ENCODE results near the gene FOXC1. TPM values are rescaled to one million over a fixed set of nuclear protein-coding genes. Genes with fewer than 3 reads are reported as not detected.

FOXC1 gene
- total RNA-seq, 1 donor from 2014 or later, result 5.0 TPM

GRCh38 chr6:1611572-1612298 is 2.0 kb downstream of the FOXC1 start:
- peak; percentile 41 for DNase-seq (ENCODE audit: low read depth)

GRCh38 chr6:1612299-1612973 is 2.7 kb downstream of the FOXC1 start:
- DNase-seq (ENCODE audit: low read depth), result no peak

- DNase-seq (ENCODE audit: low read depth), result peak; percentile 16
Observed at GRCh38 chr6:1612974-1613306, 3.2 kb downstream of the FOXC1 start.

GRCh38 chr6:1613346-1613687 is 3.6 kb downstream of the FOXC1 start:
- no peak for DNase-seq (ENCODE audit: low read depth)

- peak; percentile 22 for DNase-seq (ENCODE audit: low read depth)
Observed at GRCh38 chr6:1613688-1614447, 4.2 kb downstream of the FOXC1 start.

GRCh38 chr6:1614448-1615150 is 4.9 kb downstream of the FOXC1 start:
- no peak for DNase-seq (ENCODE audit: low read depth)

- no peak for DNase-seq (ENCODE audit: low read depth)
Observed at GRCh38 chr6:1615151-1615852, 5.6 kb downstream of the FOXC1 start.

- no peak for DNase-seq (ENCODE audit: low read depth)
Observed at GRCh38 chr6:1615853-1616420, 6.2 kb downstream of the FOXC1 start.

- no peak for DNase-seq (ENCODE audit: low read depth)
Observed at GRCh38 chr6:1616701-1617463, 7.2 kb downstream of the FOXC1 start.

GRCh38 chr6:1617466-1618310 is 8.0 kb downstream of the FOXC1 start:
- DNase-seq (ENCODE audit: low read depth), result no peak

GRCh38 chr6:1618311-1619097 is 8.8 kb downstream of the FOXC1 start:
- DNase-seq (ENCODE audit: low read depth), result no peak

GRCh38 chr6:1619098-1619672 is 9.5 kb downstream of the FOXC1 start:
- DNase-seq (ENCODE audit: low read depth), result no peak

- no peak for DNase-seq (ENCODE audit: low read depth)
Observed at GRCh38 chr6:1619673-1620503, 10.2 kb downstream of the FOXC1 start.

GRCh38 chr6:1620504-1621069 is 10.9 kb downstream of the FOXC1 start:
- no peak for DNase-seq (ENCODE audit: low read depth)

- no peak for DNase-seq (ENCODE audit: low read depth)
Observed at GRCh38 chr6:1621070-1621701, 11.5 kb downstream of the FOXC1 start.

GRCh38 chr6:1622220-1622850 is 12.6 kb downstream of the FOXC1 start:
- no peak for DNase-seq (ENCODE audit: low read depth)

Measured in myocyte (in vitro differentiated cells).